Ovary (tissue), 9 donors: ENCODE results near the gene CA9. TPM values are rescaled to one million over a fixed set of nuclear protein-coding genes. Genes with fewer than 3 reads are reported as not detected.

Experiments
- DNase-seq, 5 donors: peaks; one replicate each; pipeline ENCODE4 v3.0.0-alpha.2; 2019 to 2020
- H3K27ac ChIP-seq, 2 donors: fragments of 200-600 bp; one replicate each; pipeline versions ENCODE4 v1.5.1 to v1.8.0; 2019 to 2022
- H3K27me3 ChIP-seq: fragments of 200-600 bp; one replicate; pipeline ENCODE4 v1.8.0; 2022
- H3K36me3 ChIP-seq: fragments of 200-600 bp; sonication (generic); one replicate; pipeline ENCODE4 v1.5.1; 2019
- H3K4me1 ChIP-seq: one replicate; pipeline ENCODE4 v1.8.1; 2013; ENCODE audit warnings: mild to moderate bottlenecking, moderate library complexity; ENCODE audit not compliant: insufficient read depth
- H3K4me3 ChIP-seq: fragments of 200-600 bp; sonication (generic); one replicate; pipeline ENCODE4 v1.5.1; 2017
- H3K9me3 ChIP-seq, 2 donors: fragments of 200-600 bp in 1 of 2; sonication (generic) in 1 of 2; one replicate each; pipeline versions ENCODE4 v1.5.1 to v1.8.1; 2013 to 2019; ENCODE audit warnings: mild to moderate bottlenecking in 1 of 2, moderate library complexity in 1 of 2
- CTCF ChIP-seq, 3 donors: fragments of 450-650 bp in 2 of 3; fragments of 200-600 bp in 1 of 3; IDR thresholded peaks; one replicate each; pipeline versions ENCODE4 v1.5.1 to v1.8.0; 2016 to 2022; ENCODE audit warnings: antibody characterized with exemption in 3 of 3, mild to moderate bottlenecking in 1 of 3
- EP300 ChIP-seq: sonication (generic); formaldehyde crosslinking; IDR thresholded peaks from one replicate; pipeline ENCODE4 v1.6.1; 2017; ENCODE audit warnings: antibody characterized with exemption
- POLR2A ChIP-seq: fragments of 450-650 bp; IDR thresholded peaks from one replicate; pipeline ENCODE4 v1.6.1; 2017; ENCODE audit warnings: antibody characterized with exemption, mild to moderate bottlenecking, moderate library complexity
- WGBS, 3 donors: extraction: QIAGEN DNeasy Blood & Tissue Kit in 1 of 3; methylation state at CpG; one replicate each; pipeline versions ENCODE4 v1.1.5 to v1.1.7; 2013 to 2017; 5-methylcytosine and 5-hydroxymethylcytosine counted together
- intact Hi-C, 4 donors: fragments of 100-400 bp; cut with DNase I; formaldehyde crosslinking; loops; one replicate each; pipeline versions ENCODE4 v1.11.0 to v1.15.1; 2022 to 2023
- polyA plus RNA-seq, 2 donors: library from polyadenylated mRNA; stranded (reverse); fragments of 200-250 nt in 1 of 2; fragments of 350-450 nt in 1 of 2; fragmentation: Illumina TruSeq in 1 of 2; extraction: RNeasy Lipid Tissue Mini Kit (QIAGEN cat#74804) in 1 of 2; gene quantifications; one replicate each; pipeline ENCODE4 v1.2.3, GENCODE V29; 2013 to 2014
- total RNA-seq, 7 donors: library from RNA; depleted of rRNA in 2 of 7; stranded (reverse); fragments of >200 nt in 2 of 7; fragmentation: NEBNext Ultra II Directional in 3 of 7; extraction: Animal tissue kit (Norgen Biotek cat#: 25700) in 3 of 7; gene quantifications; one replicate each; pipeline versions ENCODE4 v1.1.0 to v1.2.4, GENCODE V29; 2016 to 2023
- donor health status: DM: no; HTN: no; CAD: no; lungs with moderate emphysema.
- donor health status: DM: no; HTN: no; CAD: no.
- donor health status: Bipolar disorder and iron deficiency.
- donor health status: DM: yes; HTN: yes; CAD: no.
- donor health status: DM: no; HTN: no; CAD: no.
- donor health status: DM: yes; HTN: yes; CAD: no.

Gene CA9
- total and polyA plus RNA-seq, 9 donors, result 0.37 to 19.5 (median 1.1) TPM; not detected in 1

- no peak overlapping the region for H3K27ac ChIP-seq
- no peak for TF ChIP-seq EP300
- no peak for TF ChIP-seq CTCF (IDR thresholded peaks at IDR 0.05)
- no peak for TF ChIP-seq POLR2A
- no peaks in the 10 kb centered on the region for H3K27me3 ChIP-seq
- no peak overlapping the region for H3K4me3 ChIP-seq
- DNase-seq, result no peak
- H3K36me3 ChIP-seq, result no peaks in the 10 kb centered on the region
- intact Hi-C loops, result no loop called here
- 94 to 96% (median 95%) methylated on average over 7 of the region's 7 CpGs for WGBS, 3 donors
- no peaks in the 10 kb centered on the region for H3K9me3 ChIP-seq
- H3K4me1 ChIP-seq, result no peaks in the 10 kb centered on the region
Measured at GRCh38 chr9:35702696-35703095, 29.0 kb downstream of the CA9 start.

GRCh38 chr9:35703906-35704672 is 30.4 kb downstream of the CA9 start:
- no peak overlapping the region for H3K4me3 ChIP-seq
- no peaks in the 10 kb centered on the region for H3K4me1 ChIP-seq
- H3K36me3 ChIP-seq, result no peaks in the 10 kb centered on the region
- DNase-seq, result peak in 1 of 5 donors; percentile 33
- no peaks in the 10 kb centered on the region for H3K9me3 ChIP-seq
- TF ChIP-seq CTCF (IDR thresholded peaks at IDR 0.05) (no peak), EP300 (no peak), POLR2A (no peak)
- no peaks in the 10 kb centered on the region for H3K27me3 ChIP-seq
- intact Hi-C loops, result no loop called here
- WGBS, 3 donors, result 88 to 92% (median 89%) methylated on average over 26 of the region's 26 CpGs
- H3K27ac ChIP-seq, result no peak overlapping the region

GRCh38 chr9:35705372-35705771 is 31.6 kb downstream of the CA9 start:
- Histone ChIP-seq H3K9me3 (no peaks in the 10 kb centered on the region), H3K4me1 (no peaks in the 10 kb centered on the region), H3K27me3 (no peaks in the 10 kb centered on the region), H3K36me3 (no peaks in the 10 kb centered on the region), H3K4me3 (no peak overlapping the region), H3K27ac (no peak overlapping the region)
- no peak for DNase-seq
- intact Hi-C loops, result no loop called here
- WGBS, 3 donors, result 73 to 89% (median 82%) methylated on average over 8 of the region's 8 CpGs
- TF ChIP-seq CTCF (IDR thresholded peaks at IDR 0.05) (no peak), POLR2A (no peak), EP300 (no peak)

- intact Hi-C loops, result no loop called here
- H3K4me3 ChIP-seq, result no peak overlapping the region
- no peak overlapping the region for H3K27ac ChIP-seq
- no peaks in the 10 kb centered on the region for H3K36me3 ChIP-seq
- 91 to 92% (median 91%) methylated on average over 7 of the region's 7 CpGs for WGBS, 3 donors
- DNase-seq, result no peak
- TF ChIP-seq CTCF (IDR thresholded peaks at IDR 0.05) (no peak), EP300 (no peak)
- H3K27me3 ChIP-seq, result no peaks in the 10 kb centered on the region
- no peaks in the 10 kb centered on the region for H3K9me3 ChIP-seq
- H3K4me1 ChIP-seq, result no peaks in the 10 kb centered on the region
Measured at GRCh38 chr9:35705836-35706430, 32.2 kb downstream of the CA9 start.
